ENCODE data around the gene SPTB. TPM values are rescaled to one million over a fixed set of nuclear protein-coding genes. Genes with fewer than 3 reads are reported as not detected.

Gene SPTB
- total and polyA plus RNA-seq, 9 donors: 0.28 to 1.4 (median 0.68) TPM

DNA sequence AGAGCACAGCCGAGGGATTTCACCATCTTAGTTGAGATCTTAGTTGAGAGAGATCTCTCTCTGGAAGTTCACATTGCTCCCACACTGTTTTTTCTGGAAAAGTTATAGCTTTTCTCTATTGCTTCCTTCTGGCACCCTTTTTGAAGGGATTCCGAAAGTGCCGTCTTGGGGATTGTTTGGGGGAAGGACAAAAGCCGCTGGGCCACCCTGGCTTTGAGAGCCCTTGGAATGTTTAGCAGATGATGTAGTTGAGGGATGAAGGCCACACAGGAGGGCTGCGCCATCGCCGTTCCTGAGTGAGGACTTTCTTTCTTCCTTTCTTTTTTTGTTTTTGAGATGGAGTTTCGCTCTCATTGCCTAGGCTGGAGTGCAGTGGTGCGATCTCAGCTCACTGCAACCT, 157.8 kb downstream of the SPTB start:
- WGBS, 3 donors: 75 to 80% (median 77%) methylated on average over 9 of the region's 9 CpGs
- no peaks in the 10 kb centered on the region for H3K36me3 ChIP-seq
- intact Hi-C loops (cut with DNase I): no loop called here
- peaks cover 35% of the 10 kb centered on the region for H3K4me1 ChIP-seq (ENCODE audit: insufficient read depth)
- TF ChIP-seq POLR2A (IDR thresholded peaks at IDR 0.05): no peak
- no peak overlapping the region for H3K27ac ChIP-seq
- H3K4me3 ChIP-seq: no peak overlapping the region
- no peaks in the 10 kb centered on the region for H3K9me3 ChIP-seq
- DNase-seq: peak in 1 of 5 donors; percentile 7
- no peaks in the 10 kb centered on the region for H3K27me3 ChIP-seq

- no peaks in the 10 kb centered on the region for H3K9me3 ChIP-seq
- TF ChIP-seq POLR2A (IDR thresholded peaks at IDR 0.05) (no peak), EP300 (IDR thresholded peaks at IDR 0.05) (no peak), CTCF (IDR thresholded peaks at IDR 0.05) (no peak)
- 13 to 20% (median 14%) methylated on average over 5 of the region's 5 CpGs for WGBS, 3 donors
- no peak overlapping the region for H3K27ac ChIP-seq
- H3K4me3 ChIP-seq: no peak overlapping the region
- H3K36me3 ChIP-seq: no peaks in the 10 kb centered on the region
- H3K27me3 ChIP-seq: no peaks in the 10 kb centered on the region
- peaks cover 40% of the 10 kb centered on the region for H3K4me1 ChIP-seq (ENCODE audit: insufficient read depth)
- intact Hi-C loops (cut with DNase I): no loop called here
- peak in 2 of 5 donors; percentile 37 to 46 for DNase-seq
Measured at GRCh38 chr14:64721391-64721791, 158.3 kb downstream of the SPTB start.

DNA sequence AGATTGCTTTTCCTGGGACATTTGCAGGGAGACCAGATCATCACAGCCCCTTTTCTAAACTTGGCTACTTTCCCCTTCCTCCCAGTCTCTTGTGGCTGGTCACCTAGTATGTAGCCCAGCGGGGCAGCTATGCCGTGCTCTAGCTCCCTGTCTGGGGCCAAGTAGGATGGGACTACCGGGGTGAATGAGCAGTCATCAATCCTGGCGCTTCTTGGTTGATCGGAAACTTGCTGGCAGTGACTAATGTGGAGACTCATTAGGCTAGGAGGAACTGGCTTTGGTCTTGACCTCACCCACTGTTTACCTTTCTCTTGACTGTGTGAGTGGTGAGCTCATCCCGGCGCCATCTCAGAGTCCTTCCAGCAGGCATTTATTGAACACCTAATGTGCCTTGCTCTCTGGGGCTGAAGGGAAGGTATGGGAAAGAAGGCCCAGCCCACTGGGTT, 159.6 kb downstream of the SPTB start:
- intact Hi-C loops (cut with DNase I): no loop called here
- no peak for DNase-seq
- no peak overlapping the region for H3K4me3 ChIP-seq
- H3K4me1 ChIP-seq (ENCODE audit: insufficient read depth): peaks cover 43% of the 10 kb centered on the region
- no peaks in the 10 kb centered on the region for H3K36me3 ChIP-seq
- WGBS, 3 donors: 64 to 76% (median 75%) methylated on average over 7 of the region's 7 CpGs
- no peaks in the 10 kb centered on the region for H3K27me3 ChIP-seq
- H3K27ac ChIP-seq: no peak overlapping the region
- TF ChIP-seq CTCF (IDR thresholded peaks at IDR 0.05) (no peak), POLR2A (IDR thresholded peaks at IDR 0.05) (no peak), EP300 (IDR thresholded peaks at IDR 0.05) (no peak)
- H3K9me3 ChIP-seq: no peaks in the 10 kb centered on the region

- no peaks in the 10 kb centered on the region for H3K27me3 ChIP-seq
- H3K9me3 ChIP-seq: no peaks in the 10 kb centered on the region
- WGBS, 3 donors: 72 to 78% (median 77%) methylated on average over 7 of the region's 7 CpGs
- no peaks in the 10 kb centered on the region for H3K36me3 ChIP-seq
- H3K4me1 ChIP-seq (ENCODE audit: insufficient read depth): peaks cover 44% of the 10 kb centered on the region
- H3K27ac ChIP-seq: no peak overlapping the region
- intact Hi-C loops (cut with DNase I): loop anchor here in 1 of 4 donors (5.0 kb wide), 1 partner anchor 38 kb away; no protein-coding TSS in a partner anchor
- TF ChIP-seq POLR2A (IDR thresholded peaks at IDR 0.05) (no peak), EP300 (IDR thresholded peaks at IDR 0.05) (no peak), CTCF (IDR thresholded peaks at IDR 0.05) (no peak)
- no peak overlapping the region for H3K4me3 ChIP-seq
- peak in 2 of 5 donors; percentile 4 to 16 for DNase-seq
Measured at GRCh38 chr14:64719601-64720000, 160.1 kb downstream of the SPTB start.

DNA sequence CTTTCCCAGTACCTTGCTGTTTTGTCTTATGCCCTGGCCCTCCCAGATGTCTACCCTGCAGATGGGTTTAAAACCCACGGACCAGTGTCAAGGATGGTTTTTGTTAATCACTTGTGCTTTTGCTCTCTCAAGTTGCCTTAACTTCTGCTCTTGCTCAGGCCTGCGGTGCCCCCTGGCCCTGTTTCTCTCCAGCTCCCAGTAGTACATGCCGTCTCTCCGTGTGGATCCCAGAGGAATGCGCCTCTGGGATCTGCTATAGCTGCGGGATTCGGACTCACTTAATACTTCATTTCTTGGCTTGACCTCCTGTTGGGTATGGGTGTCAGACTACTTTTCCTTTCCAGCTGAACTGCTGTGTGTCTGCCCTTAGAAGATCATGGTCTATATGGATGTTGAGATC, 160.9 kb downstream of the SPTB start:
- Histone ChIP-seq H3K36me3 (no peaks in the 10 kb centered on the region), H3K4me3 (no peak overlapping the region), H3K27ac (peak overlapping the region in 1 of 2 donors; percentile 70), H3K4me1 (ENCODE audit: insufficient read depth) (peaks cover 44% of the 10 kb centered on the region), H3K27me3 (no peaks in the 10 kb centered on the region), H3K9me3 (no peaks in the 10 kb centered on the region)
- 73 to 85% (median 77%) methylated on average over 7 of the region's 7 CpGs for WGBS, 3 donors
- intact Hi-C loops (cut with DNase I): loop anchor here in 1 of 4 donors (5.0 kb wide), 1 partner anchor 39 kb away; no protein-coding TSS in a partner anchor
- TF ChIP-seq CTCF (IDR thresholded peaks at IDR 0.05): no peak
- TF ChIP-seq EP300 (IDR thresholded peaks at IDR 0.05): no peak
- no peak for TF ChIP-seq POLR2A (IDR thresholded peaks at IDR 0.05)
- DNase-seq: peak in 3 of 5 donors; percentile 19 to 38 (median 19)
